Left lung (tissue), 10 donors: Measurements from ENCODE around the gene CXorf38. TPM values are rescaled to one million over a fixed set of nuclear protein-coding genes. Genes with fewer than 3 reads are reported as not detected.

Experiments used
- ATAC-seq: fragments of 200-7000 bp; cut with Tn5 transposase; one replicate; pipeline ENCODE4 v1.9.1; 2020; ENCODE audit warnings: moderate library complexity
- DNase-seq, 4 donors: peaks; one replicate each; pipeline ENCODE4 v3.0.0-alpha.2; 2013 to 2020
- H3K27ac ChIP-seq, 2 donors: fragments of 200-600 bp; sonication (generic) in 1 of 2; one replicate each; pipeline versions ENCODE4 v1.5.0 to v1.8.0; 2020 to 2021
- H3K27me3 ChIP-seq, 2 donors: fragments of 200-600 bp; sonication (generic) in 1 of 2; one replicate each; pipeline versions ENCODE4 v1.5.0 to v1.8.0; 2020 to 2021
- H3K36me3 ChIP-seq, 2 donors: fragments of 200-600 bp; sonication (generic) in 1 of 2; one replicate each; pipeline versions ENCODE4 v1.5.0 to v1.8.0; 2020 to 2021
- H3K4me1 ChIP-seq, 2 donors: fragments of 200-600 bp; one replicate each; pipeline ENCODE4 v1.8.0; 2021
- H3K4me3 ChIP-seq, 2 donors: fragments of 200-600 bp; sonication (generic) in 1 of 2; one replicate each; pipeline versions ENCODE4 v1.5.0 to v1.8.0; 2020 to 2021; ENCODE audit warnings: mild to moderate bottlenecking in 1 of 2
- H3K9me3 ChIP-seq, 2 donors: fragments of 200-600 bp; sonication (generic) in 1 of 2; one replicate each; pipeline versions ENCODE4 v1.5.0 to v1.8.0; 2020 to 2021
- intact Hi-C, 2 donors: fragments of 100-400 bp; cut with DNase I; formaldehyde crosslinking; loops; one replicate each; pipeline versions ENCODE4 v1.11.2 to v1.14.2; 2022
- polyA plus RNA-seq, 6 donors: library from polyadenylated mRNA; unstranded; fragments of 120-200 nt; gene quantifications; one replicate each; pipeline ENCODE4 v1.2.1, GENCODE V29; 2013; ENCODE audit not compliant: insufficient read length in 6 of 6
- total RNA-seq, 2 donors: library from RNA; stranded (reverse); fragmentation: NEBNext Ultra II Directional; extraction: Animal tissue kit (Norgen Biotek cat#: 25700); gene quantifications; one replicate each; pipeline ENCODE4 v1.2.1, GENCODE V29; 2021
- TF ChIP-seq, protein P1 (sequence below), 2 donors: fragments of 200-600 bp; sonication (generic) in 1 of 2; IDR thresholded peaks; one replicate each; pipeline versions ENCODE4 v1.5.0 to v1.8.0; 2021; ENCODE audit warnings: antibody characterized with exemption in 2 of 2
- donor health status: DM: no; HTN: yes; CAD: no.
- donor health status: DM: no; HTN: no; CAD: no.

Gene CXorf38
- total and polyA plus RNA-seq, 8 donors, result 10.6 to 18.8 (median 11.7) TPM

DNA sequence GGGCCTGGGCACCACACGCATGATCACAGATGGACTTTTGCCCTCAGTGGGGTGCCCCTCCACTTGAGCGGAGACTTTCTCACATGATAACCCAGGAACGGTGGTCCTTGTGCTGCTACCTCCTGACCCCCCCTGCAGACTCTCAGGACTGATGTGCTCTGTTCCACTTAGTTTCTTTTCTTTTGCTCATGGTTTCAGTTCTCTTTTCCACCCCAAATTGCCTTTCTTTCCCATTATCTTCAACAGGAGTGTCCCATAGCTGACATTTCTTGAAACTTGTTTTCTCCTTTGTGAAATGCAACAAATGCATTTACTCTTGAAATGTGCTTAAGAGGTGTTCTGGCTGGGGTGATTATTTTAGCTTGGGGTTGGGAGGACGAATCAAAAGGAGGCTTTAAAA lies 15.2 kb downstream of the CXorf38 start:
- DNase-seq, result no peak
- intact Hi-C loops, result no loop called here
- H3K4me1 ChIP-seq, result no peaks in the 10 kb centered on the region
- H3K4me3 ChIP-seq, result no peak overlapping the region
- no peak overlapping the region for H3K27ac ChIP-seq
- H3K27me3 ChIP-seq, result no peaks in the 10 kb centered on the region
- TF ChIP-seq, protein P1, sequence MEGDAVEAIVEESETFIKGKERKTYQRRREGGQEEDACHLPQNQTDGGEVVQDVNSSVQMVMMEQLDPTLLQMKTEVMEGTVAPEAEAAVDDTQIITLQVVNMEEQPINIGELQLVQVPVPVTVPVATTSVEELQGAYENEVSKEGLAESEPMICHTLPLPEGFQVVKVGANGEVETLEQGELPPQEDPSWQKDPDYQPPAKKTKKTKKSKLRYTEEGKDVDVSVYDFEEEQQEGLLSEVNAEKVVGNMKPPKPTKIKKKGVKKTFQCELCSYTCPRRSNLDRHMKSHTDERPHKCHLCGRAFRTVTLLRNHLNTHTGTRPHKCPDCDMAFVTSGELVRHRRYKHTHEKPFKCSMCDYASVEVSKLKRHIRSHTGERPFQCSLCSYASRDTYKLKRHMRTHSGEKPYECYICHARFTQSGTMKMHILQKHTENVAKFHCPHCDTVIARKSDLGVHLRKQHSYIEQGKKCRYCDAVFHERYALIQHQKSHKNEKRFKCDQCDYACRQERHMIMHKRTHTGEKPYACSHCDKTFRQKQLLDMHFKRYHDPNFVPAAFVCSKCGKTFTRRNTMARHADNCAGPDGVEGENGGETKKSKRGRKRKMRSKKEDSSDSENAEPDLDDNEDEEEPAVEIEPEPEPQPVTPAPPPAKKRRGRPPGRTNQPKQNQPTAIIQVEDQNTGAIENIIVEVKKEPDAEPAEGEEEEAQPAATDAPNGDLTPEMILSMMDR (IDR thresholded peaks at IDR 0.05), result no peak
- no peak for ATAC-seq
- H3K36me3 ChIP-seq, result peaks cover 0 to 98% of the 10 kb centered on the region in 2 donors
- H3K9me3 ChIP-seq, result no peaks in the 10 kb centered on the region

DNA sequence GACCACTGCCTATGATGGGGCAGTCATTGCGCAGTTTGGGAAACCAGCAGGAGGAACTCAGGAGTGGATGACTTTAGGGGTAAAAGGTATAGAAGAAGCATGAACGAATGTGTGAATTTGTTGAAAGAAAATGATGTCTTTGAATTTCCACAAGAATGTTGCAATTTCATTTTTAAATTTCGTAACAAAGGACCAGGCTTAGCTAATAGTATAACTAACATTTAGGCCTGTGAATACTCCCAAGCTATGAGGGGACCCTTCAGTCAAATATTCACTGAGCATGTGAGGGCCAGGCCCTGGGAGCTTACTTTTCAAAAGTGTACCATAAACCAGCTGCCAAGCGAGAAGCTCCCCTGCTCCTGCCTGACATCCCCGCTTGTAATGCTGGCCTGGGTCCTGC lies 18.9 kb downstream of the CXorf38 start:
- H3K4me3 ChIP-seq, result no peak overlapping the region
- intact Hi-C loops, result no loop called here
- no peak overlapping the region for H3K27ac ChIP-seq
- peaks cover 0 to 4% of the 10 kb centered on the region in 2 donors for H3K27me3 ChIP-seq
- DNase-seq (no peak), ATAC-seq (no peak)
- H3K4me1 ChIP-seq, result no peaks in the 10 kb centered on the region
- H3K9me3 ChIP-seq, result no peaks in the 10 kb centered on the region
- H3K36me3 ChIP-seq, result peaks cover 0 to 66% of the 10 kb centered on the region in 2 donors
- TF ChIP-seq, protein P1 (IDR thresholded peaks at IDR 0.05), result no peak

DNA sequence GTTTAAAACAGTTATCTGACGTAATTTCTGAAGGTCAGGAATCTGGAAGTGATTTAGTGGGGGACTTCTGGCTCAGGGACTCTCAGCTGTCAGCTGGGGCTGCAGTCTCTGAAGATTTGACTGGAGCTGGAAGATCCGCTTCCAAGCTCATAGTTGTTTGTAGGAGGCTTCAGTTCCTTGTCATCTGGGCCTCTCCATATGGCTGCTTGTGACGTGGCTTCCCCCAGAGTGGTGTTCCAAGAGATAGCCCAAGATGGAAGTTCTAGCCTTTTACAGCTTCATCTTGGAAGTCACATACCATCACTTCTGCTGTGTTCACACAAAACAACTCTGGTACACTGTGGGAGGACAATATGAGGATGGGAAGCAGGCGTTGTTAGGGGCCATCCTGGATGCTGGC lies 22.1 kb downstream of the CXorf38 start:
- Histone ChIP-seq H3K4me1 (no peaks in the 10 kb centered on the region), H3K9me3 (no peaks in the 10 kb centered on the region), H3K27me3 (peaks cover 0 to 4% of the 10 kb centered on the region in 2 donors), H3K36me3 (peaks cover 0 to 36% of the 10 kb centered on the region in 2 donors), H3K27ac (no peak overlapping the region), H3K4me3 (no peak overlapping the region)
- TF ChIP-seq, protein P1 (IDR thresholded peaks at IDR 0.05), result no peak
- no peak for DNase-seq
- no peak for ATAC-seq
- intact Hi-C loops, result no loop called here

DNA sequence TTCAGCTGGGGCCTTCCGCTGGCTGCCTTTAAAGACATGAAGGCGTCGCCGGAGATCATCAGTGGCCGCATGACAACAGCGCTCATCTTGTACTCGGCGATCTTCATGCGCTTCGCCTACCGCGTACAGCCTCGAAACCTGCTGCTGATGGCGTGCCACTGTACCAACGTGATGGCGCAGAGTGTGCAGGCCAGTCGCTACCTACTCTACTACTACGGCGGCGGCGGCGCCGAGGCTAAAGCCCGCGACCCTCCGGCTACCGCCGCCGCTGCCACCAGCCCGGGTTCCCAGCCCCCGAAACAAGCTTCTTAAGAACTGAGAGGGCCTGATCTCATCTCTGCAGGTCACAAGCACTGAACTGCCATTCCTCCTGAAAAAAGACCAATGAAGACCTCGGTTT lies 23.7 kb downstream of the CXorf38 start:
- H3K36me3 ChIP-seq, result peaks cover 0 to 20% of the 10 kb centered on the region in 2 donors
- ATAC-seq, result no peak
- H3K4me3 ChIP-seq, result no peak overlapping the region
- intact Hi-C loops, result no loop called here
- H3K4me1 ChIP-seq, result no peaks in the 10 kb centered on the region
- peaks cover 0 to 4% of the 10 kb centered on the region in 2 donors for H3K27me3 ChIP-seq
- no peak overlapping the region for H3K27ac ChIP-seq
- H3K9me3 ChIP-seq, result no peaks in the 10 kb centered on the region
- TF ChIP-seq, protein P1 (IDR thresholded peaks at IDR 0.05), result no peak
- DNase-seq, result peak in 1 of 4 donors; percentile 65

DNA sequence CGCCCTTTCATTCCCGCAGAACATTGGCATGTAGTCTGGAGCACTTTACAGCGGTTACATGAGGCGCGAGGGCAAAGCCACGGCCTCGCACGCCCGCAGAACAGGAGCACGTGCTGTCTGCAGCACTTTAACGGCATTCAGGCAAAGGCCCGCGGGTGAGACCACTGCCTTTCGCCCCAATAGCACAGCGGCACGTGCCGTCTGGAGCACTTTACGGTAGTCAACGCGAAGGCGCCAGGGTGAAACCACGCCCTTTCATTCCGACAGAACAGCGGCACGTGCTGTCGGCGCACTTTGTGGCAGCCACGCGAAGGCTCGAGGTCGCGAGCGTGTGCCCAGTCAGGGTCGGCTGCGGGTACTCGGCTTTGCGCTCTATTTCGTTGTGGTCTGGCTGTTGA lies 24.2 kb downstream of the CXorf38 start, which contains the start of gene MPC1L:
MPC1L (plus strand) TSS at position 290 of the 398 bp plus-strand sequence. CDS start 138 bp downstream, outside the sequence.
- Histone ChIP-seq H3K27me3 (peaks cover 0 to 4% of the 10 kb centered on the region in 2 donors), H3K9me3 (no peaks in the 10 kb centered on the region), H3K4me3 (no peak within 1 kb of the TSS), H3K4me1 (no peaks in the 10 kb centered on the region), H3K36me3 (peaks cover 0 to 14% of the 10 kb centered on the region in 2 donors), H3K27ac (no peak within 1 kb of the TSS)
- TF ChIP-seq, protein P1 (IDR thresholded peaks at IDR 0.05), result no peak
- peak in 1 of 4 donors; percentile 65 for DNase-seq
- ATAC-seq, result no peak
- intact Hi-C loops, result no loop called here
